GM12892 (cell line): ENCODE measurements around the gene S100A14.

Source experiments
- POLR2A ChIP-seq: IDR thresholded peaks from 2 replicates; pipeline ENCODE4 v1.6.1; 2011; ENCODE audit warnings: low read depth, low read length, control low read depth
- POLR2AphosphoS5 ChIP-seq: IDR thresholded peaks from 2 replicates; pipeline ENCODE4 v1.6.1; 2011; ENCODE audit warnings: low read depth, low read length, control low read depth
- TAF1 ChIP-seq: IDR thresholded peaks from 2 replicates; pipeline ENCODE4 v1.6.1; 2011; ENCODE audit warnings: low read depth, mild to moderate bottlenecking, control low read depth, low read length, borderline replicate concordance

GRCh38 chr1:153586347-153586746 lies 29.8 kb downstream of the S100A14 start:
- TF ChIP-seq POLR2A (no peak), TAF1 (no peak), POLR2AphosphoS5 (no peak)
